Fibroblast of mammary gland (primary cell): ENCODE data around the gene UGT1A8.
"Not testable (repeated sequence)": the region's sequence is repeated elsewhere in the genome, so short reads cannot be mapped to it uniquely, and the experiment has no call there.

Experiments
- DNase-seq: peaks from one replicate; pipeline ENCODE4 v3.0.0-alpha.2; 2010; ENCODE audit warnings: low read depth
- H3K4me3 ChIP-seq: 2 replicates; pipeline ENCODE4 v1.5.1; 2011; ENCODE audit warnings: low read depth, mild to moderate bottlenecking, low read length, moderate library complexity; ENCODE audit not compliant: control insufficient read depth
- CTCF ChIP-seq: conservative IDR thresholded peaks from 2 replicates; pipeline ENCODE4 v1.5.1; 2011; ENCODE audit warnings: low read depth, low read length, inconsistent platforms; ENCODE audit not compliant: control insufficient read depth, insufficient read depth

Gene UGT1A8

GRCh38 chr2:233643128-233643527 is 25.7 kb downstream of the UGT1A8 start:
- TF ChIP-seq CTCF: peak; percentile 7
- H3K4me3 ChIP-seq: no peak overlapping the region
- DNase-seq: peak; percentile 8

DNA sequence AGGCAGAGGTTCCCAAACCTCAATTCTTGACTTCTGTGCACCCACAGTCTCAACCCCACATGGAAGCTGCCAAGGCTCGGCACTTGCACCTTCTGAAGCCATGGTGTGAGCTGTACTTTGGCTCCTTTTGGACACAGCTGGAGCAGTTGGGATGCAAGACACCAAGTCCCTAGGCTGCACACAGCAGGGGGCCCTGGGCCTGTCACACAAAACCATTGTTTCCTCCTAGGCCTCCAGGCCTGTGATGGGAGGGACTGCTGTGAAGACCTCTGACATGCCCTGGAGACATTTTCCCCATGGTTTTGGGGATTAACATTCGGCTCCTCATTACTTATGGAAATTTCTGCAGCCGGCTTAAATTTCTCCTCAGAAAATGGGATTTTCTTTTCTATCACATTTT is 28.6 kb downstream of the UGT1A8 start:
- not testable (repeated sequence) for DNase-seq, H3K4me3 ChIP-seq

DNA sequence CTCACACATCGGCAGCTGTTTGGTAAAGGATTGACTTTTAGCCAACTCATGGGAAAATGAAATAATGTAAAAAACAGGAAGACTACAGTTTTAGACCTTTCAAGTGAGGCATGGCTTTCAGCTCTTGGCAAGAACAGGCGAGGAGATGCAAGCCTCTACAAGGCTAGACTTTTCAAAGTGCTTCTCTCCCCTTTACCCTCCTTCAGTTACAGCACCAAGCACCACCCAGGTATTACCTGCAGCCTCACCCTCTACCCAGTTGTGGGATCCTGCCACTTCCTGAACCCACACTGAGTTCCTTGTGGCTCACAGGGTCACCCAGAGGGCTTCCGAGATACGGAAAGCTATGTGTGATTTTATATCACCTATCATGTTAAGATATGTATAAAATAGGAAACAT is 33.5 kb downstream of the UGT1A8 start:
- no peak for DNase-seq
- H3K4me3 ChIP-seq: no peak overlapping the region
- TF ChIP-seq CTCF: no peak

- no peak for TF ChIP-seq CTCF
- DNase-seq: no peak
Measured at GRCh38 chr2:233651430-233651829, 34.0 kb downstream of the UGT1A8 start.

DNA sequence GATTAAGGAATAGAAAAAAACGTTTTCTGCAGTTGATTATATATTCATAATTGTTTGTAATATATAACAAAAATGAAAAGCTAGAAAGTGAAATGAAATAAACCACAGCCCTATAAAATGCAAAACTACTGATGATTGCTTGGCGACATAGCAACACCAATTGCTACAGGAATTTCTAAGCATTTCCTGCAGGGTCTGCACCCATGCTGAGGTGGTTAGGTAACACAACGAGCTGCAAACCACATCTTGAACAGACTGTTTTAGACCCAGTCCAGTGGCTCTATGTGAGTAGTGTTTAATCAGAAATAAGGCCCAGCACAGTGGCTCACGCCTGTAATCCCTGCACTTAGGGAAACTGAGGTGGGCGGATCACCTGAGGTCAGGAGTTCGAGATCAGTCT is 37.1 kb downstream of the UGT1A8 start:
- TF ChIP-seq CTCF: no peak
- no peak overlapping the region for H3K4me3 ChIP-seq
- no peak for DNase-seq

More at GRCh38 chr2:233651430-233651829, 34.0 kb downstream of the UGT1A8 start:
- H3K4me3 ChIP-seq: no peak overlapping the region

DNA sequence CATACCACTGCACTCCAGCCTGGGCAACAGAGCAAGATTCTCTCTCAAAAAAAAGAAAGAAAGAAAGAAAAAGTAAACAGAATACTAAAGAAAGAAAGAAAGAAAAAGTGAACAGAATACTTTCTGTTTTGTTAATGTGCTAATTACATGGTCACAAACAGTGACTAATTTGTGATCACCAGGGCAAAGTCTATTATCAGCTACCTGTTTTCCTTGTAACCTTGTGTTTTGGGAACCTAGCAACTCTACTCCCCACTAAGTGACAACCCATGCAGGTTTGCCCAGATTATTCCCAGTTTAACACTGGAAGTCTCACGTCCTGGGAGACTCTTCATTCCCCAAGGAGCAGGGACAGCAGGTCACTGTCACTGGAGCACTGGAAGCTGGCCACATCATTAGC is 37.6 kb downstream of the UGT1A8 start:
- no peak overlapping the region for H3K4me3 ChIP-seq
- TF ChIP-seq CTCF: no peak
- no peak for DNase-seq

- not testable (repeated sequence) for DNase-seq, H3K4me3 ChIP-seq
Measured at GRCh38 chr2:233655943-233656342, 38.5 kb downstream of the UGT1A8 start.

DNA sequence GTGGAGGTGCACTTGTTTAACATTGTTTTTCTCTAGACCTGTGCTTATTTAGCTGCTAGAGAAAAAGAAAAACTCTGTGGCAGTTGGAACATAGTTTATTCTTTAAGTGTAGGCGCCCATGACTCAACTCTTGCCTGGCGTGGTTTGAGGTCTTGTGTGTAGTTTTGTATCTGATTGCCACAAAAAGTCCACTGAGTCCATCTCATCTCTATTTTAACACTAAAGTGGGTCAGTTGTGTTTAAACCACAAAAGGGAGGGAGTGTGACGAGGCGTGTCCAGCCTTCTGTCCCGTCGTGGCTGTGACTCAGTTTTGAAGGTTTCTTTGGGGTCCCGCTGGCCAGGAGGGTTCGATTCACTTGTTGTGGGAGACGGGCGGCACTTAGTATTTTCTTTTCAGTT is 39.0 kb downstream of the UGT1A8 start:
- H3K4me3 ChIP-seq: no peak overlapping the region
- no peak for TF ChIP-seq CTCF
- DNase-seq: no peak
